ENCODE data around the gene XIRP1.

DNA sequence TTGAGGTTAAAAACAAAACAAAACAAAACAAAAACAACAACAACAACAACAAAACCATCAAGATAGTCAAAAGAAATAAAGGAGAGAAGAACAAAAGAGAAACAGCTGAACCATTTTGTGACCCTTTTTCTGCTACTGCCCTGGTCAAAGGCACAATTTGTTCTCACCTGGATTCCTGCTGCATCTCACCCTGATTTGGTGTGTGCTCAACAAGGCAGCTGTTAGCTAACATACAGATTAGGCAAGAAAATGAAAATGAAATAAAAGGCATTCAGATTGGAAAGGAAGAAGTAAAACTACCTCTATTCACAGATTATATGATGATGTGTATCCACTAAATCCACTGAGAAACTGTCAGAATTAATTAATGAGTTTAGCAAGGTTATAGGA lies 28.7 kb upstream of the XIRP1 start:
- no peak for TF ChIP-seq YY1 (IDR thresholded peaks at IDR 0.05)
- no peak for TF ChIP-seq SP1 (IDR thresholded peaks at IDR 0.05)
- TF ChIP-seq, protein P1, sequence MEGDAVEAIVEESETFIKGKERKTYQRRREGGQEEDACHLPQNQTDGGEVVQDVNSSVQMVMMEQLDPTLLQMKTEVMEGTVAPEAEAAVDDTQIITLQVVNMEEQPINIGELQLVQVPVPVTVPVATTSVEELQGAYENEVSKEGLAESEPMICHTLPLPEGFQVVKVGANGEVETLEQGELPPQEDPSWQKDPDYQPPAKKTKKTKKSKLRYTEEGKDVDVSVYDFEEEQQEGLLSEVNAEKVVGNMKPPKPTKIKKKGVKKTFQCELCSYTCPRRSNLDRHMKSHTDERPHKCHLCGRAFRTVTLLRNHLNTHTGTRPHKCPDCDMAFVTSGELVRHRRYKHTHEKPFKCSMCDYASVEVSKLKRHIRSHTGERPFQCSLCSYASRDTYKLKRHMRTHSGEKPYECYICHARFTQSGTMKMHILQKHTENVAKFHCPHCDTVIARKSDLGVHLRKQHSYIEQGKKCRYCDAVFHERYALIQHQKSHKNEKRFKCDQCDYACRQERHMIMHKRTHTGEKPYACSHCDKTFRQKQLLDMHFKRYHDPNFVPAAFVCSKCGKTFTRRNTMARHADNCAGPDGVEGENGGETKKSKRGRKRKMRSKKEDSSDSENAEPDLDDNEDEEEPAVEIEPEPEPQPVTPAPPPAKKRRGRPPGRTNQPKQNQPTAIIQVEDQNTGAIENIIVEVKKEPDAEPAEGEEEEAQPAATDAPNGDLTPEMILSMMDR (IDR thresholded peaks at IDR 0.05; ENCODE audit: low read depth, low read length, missing input control): no peak
